ENCODE results near the gene CDH13.

DNA sequence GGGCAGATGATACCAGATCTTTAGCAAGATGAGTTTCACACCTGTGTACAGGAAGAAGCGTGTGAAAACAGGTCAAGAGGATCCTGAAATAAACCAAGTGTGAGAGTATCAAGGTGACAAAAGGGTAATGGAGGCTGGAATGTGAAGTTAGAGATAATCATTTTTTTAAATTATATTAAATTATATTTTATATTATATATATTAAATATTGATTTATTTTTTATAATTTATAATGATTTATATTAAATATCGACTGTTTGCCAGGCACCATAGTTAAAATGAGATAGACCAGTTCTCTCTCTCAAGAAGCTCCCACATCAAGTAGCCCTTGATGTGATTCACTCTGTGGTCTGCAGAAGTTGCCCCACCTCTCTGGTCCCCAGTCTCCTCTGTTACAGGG is 820.8 kb downstream of the CDH13 start:
- TF ChIP-seq, protein P1, sequence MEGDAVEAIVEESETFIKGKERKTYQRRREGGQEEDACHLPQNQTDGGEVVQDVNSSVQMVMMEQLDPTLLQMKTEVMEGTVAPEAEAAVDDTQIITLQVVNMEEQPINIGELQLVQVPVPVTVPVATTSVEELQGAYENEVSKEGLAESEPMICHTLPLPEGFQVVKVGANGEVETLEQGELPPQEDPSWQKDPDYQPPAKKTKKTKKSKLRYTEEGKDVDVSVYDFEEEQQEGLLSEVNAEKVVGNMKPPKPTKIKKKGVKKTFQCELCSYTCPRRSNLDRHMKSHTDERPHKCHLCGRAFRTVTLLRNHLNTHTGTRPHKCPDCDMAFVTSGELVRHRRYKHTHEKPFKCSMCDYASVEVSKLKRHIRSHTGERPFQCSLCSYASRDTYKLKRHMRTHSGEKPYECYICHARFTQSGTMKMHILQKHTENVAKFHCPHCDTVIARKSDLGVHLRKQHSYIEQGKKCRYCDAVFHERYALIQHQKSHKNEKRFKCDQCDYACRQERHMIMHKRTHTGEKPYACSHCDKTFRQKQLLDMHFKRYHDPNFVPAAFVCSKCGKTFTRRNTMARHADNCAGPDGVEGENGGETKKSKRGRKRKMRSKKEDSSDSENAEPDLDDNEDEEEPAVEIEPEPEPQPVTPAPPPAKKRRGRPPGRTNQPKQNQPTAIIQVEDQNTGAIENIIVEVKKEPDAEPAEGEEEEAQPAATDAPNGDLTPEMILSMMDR (IDR thresholded peaks at IDR 0.05), result no peak
- TF ChIP-seq POLR2A (IDR thresholded peaks at IDR 0.05), result no peak

All from Peyer's patch (tissue), 4 donors.